ENCODE results near the gene FAS. TPM values are rescaled to one million over a fixed set of nuclear protein-coding genes. Genes with fewer than 3 reads are reported as not detected.

Gene FAS
- total and polyA plus RNA-seq, 4 donors = 4.5 to 9.0 (median 5.8) TPM

DNA sequence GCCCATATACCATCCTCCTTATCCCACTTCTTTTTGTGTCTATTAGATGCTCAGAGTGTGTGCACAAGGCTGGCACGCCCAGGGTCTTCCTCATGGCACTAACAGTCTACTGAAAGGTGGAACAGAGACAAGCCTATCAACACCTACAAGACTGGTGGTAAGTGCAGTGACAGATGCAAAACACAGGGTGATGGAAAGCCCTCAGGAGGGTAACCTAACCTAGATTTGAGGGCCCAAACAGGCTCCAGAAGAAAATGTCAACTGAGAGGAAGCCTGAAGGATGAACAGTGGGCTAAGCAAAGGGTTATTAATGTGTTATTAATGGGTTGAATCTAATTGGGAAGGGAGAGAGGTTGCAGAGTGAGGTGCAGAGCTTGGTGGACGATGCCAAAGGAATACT is 1.2 kb upstream of the FAS start:
- Histone ChIP-seq H3K4me3 (ENCODE audit: low read depth, low read length) (no peak overlapping the region), H3K4me1 (ENCODE audit: control insufficient read depth, insufficient read depth, low read length) (peaks cover 9% of the 10 kb centered on the region), H3K27ac (ENCODE audit: low read depth, low read length) (no peak overlapping the region), H3K36me3 (ENCODE audit: control insufficient read depth, insufficient read depth, low read length) (no peaks in the 10 kb centered on the region), H3K9me3 (ENCODE audit: control insufficient read depth, insufficient read depth, low read length) (no peaks in the 10 kb centered on the region), H3K27me3 (ENCODE audit: control insufficient read depth, insufficient read depth, low read length) (peaks cover 9% of the 10 kb centered on the region)
- DNase-seq (ENCODE audit: low read depth in 4 of 6, low spot score in 6 of 6) = no peak
- WGBS (ENCODE audit: insufficient coverage) = no CpG with 5 or more reads among the region's 2 CpGs

DNA sequence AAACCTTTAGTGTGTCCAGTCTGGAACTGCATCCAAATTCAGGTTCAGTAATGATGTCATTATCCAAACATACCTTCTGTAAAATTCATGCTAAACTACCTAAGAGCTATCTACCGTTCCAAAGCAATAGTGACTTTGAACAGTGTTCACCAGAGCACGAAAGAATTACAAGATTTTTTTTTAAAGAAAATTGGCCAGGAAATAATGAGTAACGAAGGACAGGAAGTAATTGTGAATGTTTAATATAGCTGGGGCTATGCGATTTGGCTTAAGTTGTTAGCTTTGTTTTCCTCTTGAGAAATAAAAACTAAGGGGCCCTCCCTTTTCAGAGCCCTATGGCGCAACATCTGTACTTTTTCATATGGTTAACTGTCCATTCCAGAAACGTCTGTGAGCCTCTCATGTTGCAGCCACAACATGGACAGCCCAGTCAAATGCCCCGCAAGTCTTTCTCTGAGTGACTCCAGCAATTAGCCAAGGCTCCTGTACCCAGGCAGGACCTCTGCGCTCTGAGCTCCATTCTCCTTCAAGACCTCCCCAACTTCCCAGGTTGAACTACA is 694 bp upstream of the FAS start:
- WGBS (ENCODE audit: insufficient coverage) = 77% methylated on average over 6 of the region's 8 CpGs
- Histone ChIP-seq H3K4me3 (ENCODE audit: low read depth, low read length) (peak overlapping the region; percentile 78), H3K27ac (ENCODE audit: low read depth, low read length) (peak overlapping the region; percentile 67), H3K36me3 (ENCODE audit: control insufficient read depth, insufficient read depth, low read length) (no peaks in the 10 kb centered on the region), H3K4me1 (ENCODE audit: control insufficient read depth, insufficient read depth, low read length) (peaks cover 9% of the 10 kb centered on the region), H3K9me3 (ENCODE audit: control insufficient read depth, insufficient read depth, low read length) (no peaks in the 10 kb centered on the region), H3K27me3 (ENCODE audit: control insufficient read depth, insufficient read depth, low read length) (peaks cover 9% of the 10 kb centered on the region)
- DNase-seq (ENCODE audit: low read depth in 4 of 6, low spot score in 6 of 6) = peak in 1 of 6 donors; percentile 3

- WGBS (ENCODE audit: insufficient coverage) = under 1% methylated on average over 37 of the region's 38 CpGs
- Histone ChIP-seq H3K9me3 (ENCODE audit: control insufficient read depth, insufficient read depth, low read length) (no peaks in the 10 kb centered on the region), H3K4me1 (ENCODE audit: control insufficient read depth, insufficient read depth, low read length) (peaks cover 9% of the 10 kb centered on the region), H3K4me3 (ENCODE audit: low read depth, low read length) (peak overlapping the region; percentile 78), H3K27ac (ENCODE audit: low read depth, low read length) (peak overlapping the region; percentile 67), H3K36me3 (ENCODE audit: control insufficient read depth, insufficient read depth, low read length) (no peaks in the 10 kb centered on the region), H3K27me3 (ENCODE audit: control insufficient read depth, insufficient read depth, low read length) (peaks cover 9% of the 10 kb centered on the region)
- DNase-seq (ENCODE audit: low read depth in 4 of 6, low spot score in 6 of 6) = peak in 3 of 6 donors; percentile 58 to 76 (median 61)
These were observed 732 bp downstream of the FAS start for GRCh38 chr10:88991161-88991898.

- Histone ChIP-seq H3K36me3 (ENCODE audit: control insufficient read depth, insufficient read depth, low read length) (no peaks in the 10 kb centered on the region), H3K27me3 (ENCODE audit: control insufficient read depth, insufficient read depth, low read length) (peaks cover 9% of the 10 kb centered on the region), H3K27ac (ENCODE audit: low read depth, low read length) (peak overlapping the region; percentile 67), H3K4me1 (ENCODE audit: control insufficient read depth, insufficient read depth, low read length) (peaks cover 9% of the 10 kb centered on the region), H3K9me3 (ENCODE audit: control insufficient read depth, insufficient read depth, low read length) (no peaks in the 10 kb centered on the region), H3K4me3 (ENCODE audit: low read depth, low read length) (peak overlapping the region; percentile 78)
- DNase-seq (ENCODE audit: low read depth in 4 of 6, low spot score in 6 of 6) = no peak
- WGBS (ENCODE audit: insufficient coverage) = no CpG with 5 or more reads among the region's 6 CpGs
These were observed 1.3 kb downstream of the FAS start for GRCh38 chr10:88991899-88992320.

DNA sequence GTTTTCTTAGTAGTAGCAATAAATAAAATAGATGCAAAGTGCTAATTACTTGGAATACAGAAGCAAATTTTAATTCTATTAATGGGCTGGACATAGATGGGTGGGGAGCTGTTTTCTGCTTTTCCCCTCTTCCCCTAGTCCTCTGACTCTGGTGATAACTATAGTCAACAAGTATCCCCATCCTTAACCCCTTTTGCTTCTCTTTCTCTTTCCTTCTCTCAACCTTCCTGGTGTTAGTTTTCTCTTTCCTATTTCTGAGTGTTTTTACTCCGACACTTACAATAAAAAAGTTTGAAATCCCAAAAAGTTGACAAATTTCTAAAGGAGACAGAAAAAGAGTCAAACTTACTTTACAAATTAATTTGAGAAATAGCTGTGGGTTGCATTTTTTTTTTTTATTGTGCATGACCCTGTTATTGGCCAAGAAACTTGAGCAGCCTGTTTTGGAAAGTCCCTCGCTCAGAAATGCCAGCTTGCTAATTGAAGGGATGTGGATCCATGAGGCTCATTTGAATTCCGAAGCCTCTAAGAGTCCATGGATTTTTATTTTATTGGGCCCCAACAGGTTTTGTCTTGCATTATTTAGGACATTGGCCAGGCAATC is 2.4 kb downstream of the FAS start:
- H3K9me3 ChIP-seq (ENCODE audit: control insufficient read depth, insufficient read depth, low read length) = no peaks in the 10 kb centered on the region
- H3K4me3 ChIP-seq (ENCODE audit: low read depth, low read length) = no peak overlapping the region
- peak in 1 of 6 donors; percentile 53 for DNase-seq (ENCODE audit: low read depth in 4 of 6, low spot score in 6 of 6)
- peaks cover 9% of the 10 kb centered on the region for H3K27me3 ChIP-seq (ENCODE audit: control insufficient read depth, insufficient read depth, low read length)
- 83% methylated on average over 1 of the region's 3 CpGs for WGBS (ENCODE audit: insufficient coverage)
- H3K36me3 ChIP-seq (ENCODE audit: control insufficient read depth, insufficient read depth, low read length) = no peaks in the 10 kb centered on the region
- H3K4me1 ChIP-seq (ENCODE audit: control insufficient read depth, insufficient read depth, low read length) = peaks cover 9% of the 10 kb centered on the region
- H3K27ac ChIP-seq (ENCODE audit: low read depth, low read length) = no peak overlapping the region

DNA sequence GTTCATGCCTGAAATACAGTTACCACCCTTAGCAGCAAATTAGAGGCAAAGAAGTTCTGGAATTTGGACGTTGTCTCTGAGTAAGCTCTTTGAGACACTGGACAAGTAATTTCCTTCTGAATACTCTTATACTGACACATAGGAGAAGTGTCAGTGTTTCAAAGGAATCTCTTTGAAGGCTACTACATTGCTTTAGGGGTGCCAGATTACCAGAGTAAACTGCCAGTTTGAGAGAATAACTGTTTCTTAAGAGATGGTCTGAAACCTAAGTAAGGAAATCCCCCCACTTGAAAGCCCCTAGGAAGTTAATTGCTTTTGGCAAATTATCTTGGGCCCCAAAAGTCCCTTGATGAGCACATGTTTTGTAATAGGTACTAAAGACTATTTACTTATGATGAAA is 3.4 kb downstream of the FAS start:
- DNase-seq (ENCODE audit: low read depth in 4 of 6, low spot score in 6 of 6) = peak in 2 of 6 donors; percentile 3 to 36
- Histone ChIP-seq H3K27ac (ENCODE audit: low read depth, low read length) (no peak overlapping the region), H3K27me3 (ENCODE audit: control insufficient read depth, insufficient read depth, low read length) (peaks cover 9% of the 10 kb centered on the region), H3K9me3 (ENCODE audit: control insufficient read depth, insufficient read depth, low read length) (no peaks in the 10 kb centered on the region), H3K4me1 (ENCODE audit: control insufficient read depth, insufficient read depth, low read length) (peaks cover 9% of the 10 kb centered on the region), H3K36me3 (ENCODE audit: control insufficient read depth, insufficient read depth, low read length) (no peaks in the 10 kb centered on the region), H3K4me3 (ENCODE audit: low read depth, low read length) (no peak overlapping the region)
- no CpG with 5 or more reads among the region's 1 CpG for WGBS (ENCODE audit: insufficient coverage)

- no peak for DNase-seq (ENCODE audit: low read depth in 4 of 6, low spot score in 6 of 6)
- H3K4me3 ChIP-seq (ENCODE audit: low read depth, low read length) = no peak overlapping the region
- H3K36me3 ChIP-seq (ENCODE audit: control insufficient read depth, insufficient read depth, low read length) = no peaks in the 10 kb centered on the region
- peaks cover 5% of the 10 kb centered on the region for H3K4me1 ChIP-seq (ENCODE audit: control insufficient read depth, insufficient read depth, low read length)
- no peak overlapping the region for H3K27ac ChIP-seq (ENCODE audit: low read depth, low read length)
- H3K9me3 ChIP-seq (ENCODE audit: control insufficient read depth, insufficient read depth, low read length) = no peaks in the 10 kb centered on the region
- H3K27me3 ChIP-seq (ENCODE audit: control insufficient read depth, insufficient read depth, low read length) = peaks cover 9% of the 10 kb centered on the region
- WGBS (ENCODE audit: insufficient coverage) = no CpG with 5 or more reads among the region's 7 CpGs
These were observed 4.7 kb downstream of the FAS start for GRCh38 chr10:88995156-88995876.

DNA sequence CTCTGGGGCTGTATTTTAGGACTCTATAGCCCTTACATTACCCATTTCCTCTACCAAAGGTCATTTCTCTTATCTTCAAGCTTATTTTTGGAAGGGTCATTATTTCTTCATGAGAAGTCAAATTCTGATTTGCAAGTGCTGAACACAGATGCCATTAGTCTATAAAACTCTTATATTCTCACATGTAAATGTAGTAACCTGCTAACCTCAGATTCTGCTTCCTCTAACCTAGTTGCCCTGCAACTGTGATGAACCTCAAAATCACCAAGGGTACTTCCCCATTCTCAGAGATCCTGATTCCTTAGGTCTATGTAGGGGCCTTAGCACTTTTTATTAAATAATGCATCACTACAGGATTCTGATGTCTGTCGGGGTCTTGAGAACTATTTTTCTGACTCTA is 6.3 kb downstream of the FAS start:
- no peak overlapping the region for H3K27ac ChIP-seq (ENCODE audit: low read depth, low read length)
- H3K9me3 ChIP-seq (ENCODE audit: control insufficient read depth, insufficient read depth, low read length) = no peaks in the 10 kb centered on the region
- WGBS (ENCODE audit: insufficient coverage) = no CpG with 5 or more reads among the region's 1 CpG
- H3K27me3 ChIP-seq (ENCODE audit: control insufficient read depth, insufficient read depth, low read length) = no peaks in the 10 kb centered on the region
- no peak overlapping the region for H3K4me3 ChIP-seq (ENCODE audit: low read depth, low read length)
- DNase-seq (ENCODE audit: low read depth in 4 of 6, low spot score in 6 of 6) = no peak
- peaks cover 3% of the 10 kb centered on the region for H3K4me1 ChIP-seq (ENCODE audit: control insufficient read depth, insufficient read depth, low read length)
- no peaks in the 10 kb centered on the region for H3K36me3 ChIP-seq (ENCODE audit: control insufficient read depth, insufficient read depth, low read length)

DNA sequence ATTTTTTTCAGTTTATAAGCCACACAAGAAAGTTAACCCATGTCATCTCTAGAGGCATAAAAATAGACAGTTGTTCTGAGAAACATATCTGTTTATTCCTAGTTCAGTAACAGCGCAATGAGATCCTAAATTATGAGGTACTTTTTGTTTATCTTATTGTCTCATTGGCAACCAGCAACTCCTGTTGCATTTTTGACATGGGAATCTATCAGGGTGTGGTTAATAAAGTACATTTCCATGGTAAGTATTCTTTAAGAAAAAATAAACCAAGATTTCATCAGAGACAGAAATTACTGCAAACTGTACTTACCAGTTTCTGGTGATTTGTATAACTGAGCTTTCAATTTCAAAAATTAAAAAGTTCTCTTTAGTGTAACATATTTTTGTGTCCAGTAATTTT is 9.0 kb downstream of the FAS start:
- peaks cover 4% of the 10 kb centered on the region for H3K4me1 ChIP-seq (ENCODE audit: control insufficient read depth, insufficient read depth, low read length)
- WGBS (ENCODE audit: insufficient coverage) = no CpG with 5 or more reads among the region's 1 CpG
- H3K27me3 ChIP-seq (ENCODE audit: control insufficient read depth, insufficient read depth, low read length) = no peaks in the 10 kb centered on the region
- no peak for DNase-seq (ENCODE audit: low read depth in 4 of 6, low spot score in 6 of 6)
- H3K36me3 ChIP-seq (ENCODE audit: control insufficient read depth, insufficient read depth, low read length) = no peaks in the 10 kb centered on the region
- H3K9me3 ChIP-seq (ENCODE audit: control insufficient read depth, insufficient read depth, low read length) = no peaks in the 10 kb centered on the region
- no peak overlapping the region for H3K27ac ChIP-seq (ENCODE audit: low read depth, low read length)
- no peak overlapping the region for H3K4me3 ChIP-seq (ENCODE audit: low read depth, low read length)
